HepG2 (cell line): Measurements from ENCODE around the gene HEPACAM. TPM values are rescaled to one million over a fixed set of nuclear protein-coding genes. Genes with fewer than 3 reads are reported as not detected.

Experiments used
- AHR ChIP-seq: IDR thresholded peaks from 2 replicates; pipeline ENCODE4 v1.6.1; 2018; ENCODE audit warnings: missing genetic modification reagents, missing compliant biosample characterization
- CEBPG ChIP-seq: IDR thresholded peaks from 2 replicates; pipeline ENCODE4 v1.6.1; 2016
- CHCHD3 ChIP-seq: sonication (generic); formaldehyde crosslinking; IDR thresholded peaks from 2 replicates; pipeline ENCODE4 v1.8.0; 2022; ENCODE audit warnings: mild to moderate bottlenecking, missing genetic modification reagents, moderate library complexity
- MED13 ChIP-seq: sonication (generic); formaldehyde crosslinking; IDR thresholded peaks from 2 replicates; pipeline ENCODE4 v1.5.0; 2020; ENCODE audit warnings: missing genetic modification reagents
- POLR2AphosphoS5 ChIP-seq: IDR thresholded peaks from 2 replicates; pipeline ENCODE4 v1.6.1; 2012; ENCODE audit warnings: low read depth, low read length
- SALL1 ChIP-seq: sonication (generic); formaldehyde crosslinking; IDR thresholded peaks from 2 replicates; pipeline ENCODE4 v1.8.0; 2022; ENCODE audit warnings: mild to moderate bottlenecking, missing genetic modification reagents
- SIX4 ChIP-seq: sonication (generic); formaldehyde crosslinking; IDR thresholded peaks from 2 replicates; pipeline ENCODE4 v1.4.0; 2020; ENCODE audit warnings: missing genetic modification reagents
- ZNF17 ChIP-seq: sonication (generic); formaldehyde crosslinking; IDR thresholded peaks from 2 replicates; pipeline ENCODE4 v1.5.0; 2020; ENCODE audit warnings: mild to moderate bottlenecking, missing genetic modification reagents
- ZNF235 ChIP-seq: sonication (generic); formaldehyde crosslinking; IDR thresholded peaks from 2 replicates; pipeline ENCODE4 v1.8.1; 2023; ENCODE audit warnings: mild to moderate bottlenecking, missing genetic modification reagents, borderline replicate concordance
- ZNF263 ChIP-seq: sonication (generic); formaldehyde crosslinking; IDR thresholded peaks from 2 replicates; pipeline ENCODE4 v1.4.0; 2020; ENCODE audit warnings: missing genetic modification reagents
- ZNF496 ChIP-seq: sonication (generic); formaldehyde crosslinking; IDR thresholded peaks from 2 replicates; pipeline ENCODE4 v1.8.1; 2023; ENCODE audit warnings: mild to moderate bottlenecking, moderate library complexity, missing genetic modification reagents; ENCODE audit not compliant: insufficient replicate concordance
- ZNF7 ChIP-seq: IDR thresholded peaks from 2 replicates; pipeline ENCODE4 v1.6.1; 2016; ENCODE audit warnings: missing biosample characterization, missing genetic modification reagents
- ZNF768 ChIP-seq: sonication (generic); formaldehyde crosslinking; IDR thresholded peaks from 2 replicates; pipeline ENCODE4 v1.4.0; 2020; ENCODE audit warnings: missing genetic modification reagents
- polyA plus RNA-seq, 8 experiments: library from polyadenylated mRNA; depleted of rRNA in 3 of 8; stranded (reverse) in 7 of 8; unstranded in 1 of 8; fragments of >200 nt; fragmentation: Illumina TruSeq in 4 of 8; extraction: Trizol in 4 of 8; gene quantifications; 2 replicates each; pipeline versions ENCODE4 v1.2.1 to v1.2.3, GENCODE V29; 2011 to 2016; ENCODE audit warnings: low read depth in 4 of 8, missing spikeins in 1 of 8, mixed read lengths in 1 of 8; ENCODE audit not compliant: insufficient read depth in 1 of 8
- total RNA-seq, 5 experiments: library from RNA; depleted of rRNA; stranded (reverse); fragments of >200 nt; fragmentation: Illumina TruSeq; extraction: Trizol; gene quantifications; 2 replicates each; pipeline ENCODE4 v1.2.3, GENCODE V29; 2016; ENCODE audit warnings: low read depth in 1 of 5
- TF ChIP-seq, protein P1 (sequence below): sonication (generic); formaldehyde crosslinking; IDR thresholded peaks from 2 replicates; pipeline ENCODE4 v1.5.1; 2020; ENCODE audit warnings: missing genetic modification reagents, mild to moderate bottlenecking, borderline replicate concordance
- TF ChIP-seq, protein P2 (sequence below): sonication (generic); formaldehyde crosslinking; IDR thresholded peaks from 2 replicates; pipeline ENCODE4 v1.9.0; 2022; ENCODE audit warnings: missing genetic modification reagents, mild to moderate bottlenecking, borderline replicate concordance
- TF ChIP-seq, protein P3 (sequence below): sonication (generic); formaldehyde crosslinking; IDR thresholded peaks from 2 replicates; pipeline ENCODE4 v1.8.0; 2022; ENCODE audit warnings: missing genetic modification reagents, mild to moderate bottlenecking, moderate library complexity, borderline replicate concordance
- TF ChIP-seq, protein P4 (sequence below): IDR thresholded peaks from 2 replicates; pipeline ENCODE4 v1.6.1; 2016; ENCODE audit warnings: missing compliant biosample characterization, missing genetic modification reagents, borderline replicate concordance
- TF ChIP-seq, protein P5 (sequence below): IDR thresholded peaks from 2 replicates; pipeline ENCODE4 v1.6.1; 2016; ENCODE audit warnings: low read depth
- TF ChIP-seq, protein P6 (sequence below): sonication (generic); formaldehyde crosslinking; conservative IDR thresholded peaks from 2 replicates; pipeline ENCODE4 v1.8.1; 2023; ENCODE audit warnings: missing genetic modification reagents
- TF ChIP-seq, protein P7 (sequence below): sonication (generic); formaldehyde crosslinking; IDR thresholded peaks from 2 replicates; pipeline ENCODE4 v1.4.0; 2020; ENCODE audit warnings: missing genetic modification reagents, borderline replicate concordance

HEPACAM gene
- total and polyA plus RNA-seq, 2 of the 13 experiments (the other 11 are each of a cell fraction or from before 2014, with no cell fraction given): 66.9 to 121 TPM

DNA sequence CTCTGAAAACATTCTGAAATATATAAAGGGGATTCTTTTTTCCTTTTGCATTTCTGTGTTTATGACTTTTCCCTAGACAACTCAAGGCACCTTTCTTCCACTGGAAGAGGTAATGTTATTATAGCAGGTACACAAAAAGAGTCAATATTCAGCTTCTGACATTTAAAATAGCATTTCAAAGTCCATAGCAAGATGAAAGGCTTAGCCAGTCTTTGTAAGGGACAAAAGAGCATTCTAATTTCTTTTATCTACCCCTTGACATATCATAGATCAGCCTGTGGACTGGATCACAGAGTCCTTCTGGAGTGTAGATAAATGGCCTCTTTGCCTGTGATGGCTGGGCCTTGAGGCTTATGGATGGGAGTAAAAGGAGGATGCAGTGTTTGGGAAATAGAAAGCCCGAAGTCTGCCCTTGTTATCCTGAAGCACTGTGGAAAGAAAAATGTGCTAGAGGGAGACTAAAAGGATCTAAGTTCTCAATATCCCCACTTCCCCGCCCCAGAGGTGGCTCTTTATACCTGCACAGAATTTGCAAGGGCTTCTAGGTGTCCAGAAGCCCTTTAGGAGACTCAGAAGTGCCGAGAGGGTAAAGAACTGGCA, 1.6 kb upstream of the HEPACAM start (continued):
- TF ChIP-seq, protein P1, sequence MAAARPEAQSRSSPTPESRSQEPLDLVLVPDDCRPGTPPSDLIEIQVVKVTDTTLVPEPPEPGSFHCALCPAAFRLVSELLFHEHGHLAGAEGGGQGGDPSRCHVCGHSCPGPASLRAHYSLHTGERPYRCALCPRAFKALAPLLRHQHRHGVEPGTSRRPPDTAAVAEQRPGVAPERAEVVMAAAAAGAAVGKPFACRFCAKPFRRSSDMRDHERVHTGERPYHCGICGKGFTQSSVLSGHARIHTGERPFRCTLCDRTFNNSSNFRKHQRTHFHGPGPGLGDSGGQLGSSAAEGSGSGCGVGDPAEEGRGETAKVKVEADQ (CRISPR knock-in tag): no peak
- TF ChIP-seq, protein P2, sequence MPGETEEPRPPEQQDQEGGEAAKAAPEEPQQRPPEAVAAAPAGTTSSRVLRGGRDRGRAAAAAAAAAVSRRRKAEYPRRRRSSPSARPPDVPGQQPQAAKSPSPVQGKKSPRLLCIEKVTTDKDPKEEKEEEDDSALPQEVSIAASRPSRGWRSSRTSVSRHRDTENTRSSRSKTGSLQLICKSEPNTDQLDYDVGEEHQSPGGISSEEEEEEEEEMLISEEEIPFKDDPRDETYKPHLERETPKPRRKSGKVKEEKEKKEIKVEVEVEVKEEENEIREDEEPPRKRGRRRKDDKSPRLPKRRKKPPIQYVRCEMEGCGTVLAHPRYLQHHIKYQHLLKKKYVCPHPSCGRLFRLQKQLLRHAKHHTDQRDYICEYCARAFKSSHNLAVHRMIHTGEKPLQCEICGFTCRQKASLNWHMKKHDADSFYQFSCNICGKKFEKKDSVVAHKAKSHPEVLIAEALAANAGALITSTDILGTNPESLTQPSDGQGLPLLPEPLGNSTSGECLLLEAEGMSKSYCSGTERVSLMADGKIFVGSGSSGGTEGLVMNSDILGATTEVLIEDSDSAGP (CRISPR knock-in tag): no peak
- TF ChIP-seq CHCHD3 (CRISPR knock-in tag) (no peak), ZNF17 (CRISPR knock-in tag) (no peak), MED13 (CRISPR knock-in tag) (no peak), ZNF7 (CRISPR knock-in tag) (no peak), SALL1 (CRISPR knock-in tag) (no peak), SIX4 (CRISPR knock-in tag) (no peak), POLR2AphosphoS5 (peak; percentile 9; the same call in 1 of the 2 replicates), CEBPG (CRISPR knock-in tag) (no peak), ZNF496 (CRISPR knock-in tag) (no peak), AHR (CRISPR knock-in tag) (no peak), ZNF263 (CRISPR knock-in tag) (no peak), ZNF235 (CRISPR knock-in tag) (no peak), ZNF768 (CRISPR knock-in tag) (no peak)
- TF ChIP-seq, protein P3, sequence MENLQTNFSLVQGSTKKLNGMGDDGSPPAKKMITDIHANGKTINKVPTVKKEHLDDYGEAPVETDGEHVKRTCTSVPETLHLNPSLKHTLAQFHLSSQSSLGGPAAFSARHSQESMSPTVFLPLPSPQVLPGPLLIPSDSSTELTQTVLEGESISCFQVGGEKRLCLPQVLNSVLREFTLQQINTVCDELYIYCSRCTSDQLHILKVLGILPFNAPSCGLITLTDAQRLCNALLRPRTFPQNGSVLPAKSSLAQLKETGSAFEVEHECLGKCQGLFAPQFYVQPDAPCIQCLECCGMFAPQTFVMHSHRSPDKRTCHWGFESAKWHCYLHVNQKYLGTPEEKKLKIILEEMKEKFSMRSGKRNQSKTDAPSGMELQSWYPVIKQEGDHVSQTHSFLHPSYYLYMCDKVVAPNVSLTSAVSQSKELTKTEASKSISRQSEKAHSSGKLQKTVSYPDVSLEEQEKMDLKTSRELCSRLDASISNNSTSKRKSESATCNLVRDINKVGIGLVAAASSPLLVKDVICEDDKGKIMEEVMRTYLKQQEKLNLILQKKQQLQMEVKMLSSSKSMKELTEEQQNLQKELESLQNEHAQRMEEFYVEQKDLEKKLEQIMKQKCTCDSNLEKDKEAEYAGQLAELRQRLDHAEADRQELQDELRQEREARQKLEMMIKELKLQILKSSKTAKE (CRISPR knock-in tag): no peak
- TF ChIP-seq, protein P4, sequence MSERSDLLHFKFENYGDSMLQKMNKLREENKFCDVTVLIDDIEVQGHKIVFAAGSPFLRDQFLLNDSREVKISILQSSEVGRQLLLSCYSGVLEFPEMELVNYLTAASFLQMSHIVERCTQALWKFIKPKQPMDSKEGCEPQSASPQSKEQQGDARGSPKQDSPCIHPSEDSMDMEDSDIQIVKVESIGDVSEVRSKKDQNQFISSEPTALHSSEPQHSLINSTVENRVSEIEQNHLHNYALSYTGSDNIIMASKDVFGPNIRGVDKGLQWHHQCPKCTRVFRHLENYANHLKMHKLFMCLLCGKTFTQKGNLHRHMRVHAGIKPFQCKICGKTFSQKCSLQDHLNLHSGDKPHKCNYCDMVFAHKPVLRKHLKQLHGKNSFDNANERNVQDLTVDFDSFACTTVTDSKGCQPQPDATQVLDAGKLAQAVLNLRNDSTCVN (CRISPR knock-in tag): no peak
- TF ChIP-seq, protein P5, sequence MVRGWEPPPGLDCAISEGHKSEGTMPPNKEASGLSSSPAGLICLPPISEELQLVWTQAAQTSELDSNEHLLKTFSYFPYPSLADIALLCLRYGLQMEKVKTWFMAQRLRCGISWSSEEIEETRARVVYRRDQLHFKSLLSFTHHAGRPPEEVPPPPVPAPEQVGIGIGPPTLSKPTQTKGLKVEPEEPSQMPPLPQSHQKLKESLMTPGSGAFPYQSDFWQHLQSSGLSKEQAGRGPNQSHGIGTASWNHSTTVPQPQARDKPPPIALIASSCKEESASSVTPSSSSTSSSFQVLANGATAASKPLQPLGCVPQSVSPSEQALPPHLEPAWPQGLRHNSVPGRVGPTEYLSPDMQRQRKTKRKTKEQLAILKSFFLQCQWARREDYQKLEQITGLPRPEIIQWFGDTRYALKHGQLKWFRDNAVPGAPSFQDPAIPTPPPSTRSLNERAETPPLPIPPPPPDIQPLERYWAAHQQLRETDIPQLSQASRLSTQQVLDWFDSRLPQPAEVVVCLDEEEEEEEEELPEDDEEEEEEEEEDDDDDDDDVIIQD: peak; percentile 32; the same call in 1 of the 2 replicates
- TF ChIP-seq, protein P6, sequence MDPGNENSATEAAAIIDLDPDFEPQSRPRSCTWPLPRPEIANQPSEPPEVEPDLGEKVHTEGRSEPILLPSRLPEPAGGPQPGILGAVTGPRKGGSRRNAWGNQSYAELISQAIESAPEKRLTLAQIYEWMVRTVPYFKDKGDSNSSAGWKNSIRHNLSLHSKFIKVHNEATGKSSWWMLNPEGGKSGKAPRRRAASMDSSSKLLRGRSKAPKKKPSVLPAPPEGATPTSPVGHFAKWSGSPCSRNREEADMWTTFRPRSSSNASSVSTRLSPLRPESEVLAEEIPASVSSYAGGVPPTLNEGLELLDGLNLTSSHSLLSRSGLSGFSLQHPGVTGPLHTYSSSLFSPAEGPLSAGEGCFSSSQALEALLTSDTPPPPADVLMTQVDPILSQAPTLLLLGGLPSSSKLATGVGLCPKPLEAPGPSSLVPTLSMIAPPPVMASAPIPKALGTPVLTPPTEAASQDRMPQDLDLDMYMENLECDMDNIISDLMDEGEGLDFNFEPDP (CRISPR knock-in tag): no peak
- TF ChIP-seq, protein P7, sequence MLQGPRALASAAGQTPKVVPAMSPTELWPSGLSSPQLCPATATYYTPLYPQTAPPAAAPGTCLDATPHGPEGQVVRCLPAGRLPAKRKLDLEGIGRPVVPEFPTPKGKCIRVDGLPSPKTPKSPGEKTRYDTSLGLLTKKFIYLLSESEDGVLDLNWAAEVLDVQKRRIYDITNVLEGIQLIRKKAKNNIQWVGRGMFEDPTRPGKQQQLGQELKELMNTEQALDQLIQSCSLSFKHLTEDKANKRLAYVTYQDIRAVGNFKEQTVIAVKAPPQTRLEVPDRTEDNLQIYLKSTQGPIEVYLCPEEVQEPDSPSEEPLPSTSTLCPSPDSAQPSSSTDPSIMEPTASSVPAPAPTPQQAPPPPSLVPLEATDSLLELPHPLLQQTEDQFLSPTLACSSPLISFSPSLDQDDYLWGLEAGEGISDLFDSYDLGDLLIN (CRISPR knock-in tag): no peak
